Nucleus accumbens (tissue), 56 donors: ENCODE data around the gene GALR3.
A peak's percentile ranks its signal among the peaks of the same experiment; 100 is the strongest.
"Not testable (repeated sequence)": the region's sequence is repeated elsewhere in the genome, so short reads cannot be mapped to it uniquely, and the experiment has no call there.

ENCODE experiments used
- DNase-seq, 56 donors: peaks; one replicate each; lab custom pipeline; 2025; lab: John Stamatoyannopoulos, UW

GALR3 gene

GRCh38 chr22:37823134-37823985 lies at the start of gene GALR3:
TSS of gene GALR3 (plus strand) at chr22:37823382. CDS start at chr22:37823407, 25 bp downstream.
- DNase-seq: no peak

- no peak for DNase-seq
These were observed 48.5 kb upstream of the GALR3 start for GRCh38 chr22:37774728-37775127.

GRCh38 chr22:37775785-37776638 lies 47.2 kb upstream of the GALR3 start:
- no peak for DNase-seq

GRCh38 chr22:37776639-37777005 lies 46.6 kb upstream of the GALR3 start:
- no peak for DNase-seq

- peak in 7 of 56 donors; percentile 3 to 16 (median 11) for DNase-seq
These were observed 46.0 kb upstream of the GALR3 start for GRCh38 chr22:37777122-37777687.

GRCh38 chr22:37778370-37779009 lies 44.7 kb upstream of the GALR3 start:
- DNase-seq: no peak

- DNase-seq: no peak
These were observed 41.6 kb upstream of the GALR3 start for GRCh38 chr22:37781434-37782059.

- no peak for DNase-seq
These were observed 40.6 kb upstream of the GALR3 start for GRCh38 chr22:37782340-37783168.

- DNase-seq: no peak
These were observed 38.2 kb upstream of the GALR3 start for GRCh38 chr22:37784829-37785495.

- DNase-seq: no peak
These were observed 32.9 kb upstream of the GALR3 start for GRCh38 chr22:37790234-37790633.

- no peak for DNase-seq
These were observed 30.7 kb upstream of the GALR3 start for GRCh38 chr22:37792494-37792893.

GRCh38 chr22:37794376-37794775 lies 28.8 kb upstream of the GALR3 start:
- DNase-seq: no peak

- DNase-seq: no peak
These were observed 27.1 kb upstream of the GALR3 start for GRCh38 chr22:37796079-37796478.

- DNase-seq: not testable (repeated sequence)
These were observed 25.9 kb upstream of the GALR3 start for GRCh38 chr22:37797259-37797658.

GRCh38 chr22:37797874-37798500 lies 25.2 kb upstream of the GALR3 start:
- no peak for DNase-seq

- not testable (repeated sequence) for DNase-seq
These were observed 23.2 kb upstream of the GALR3 start for GRCh38 chr22:37799979-37800378.

GRCh38 chr22:37801946-37802309 lies 21.3 kb upstream of the GALR3 start:
- DNase-seq: peak in 17 of 56 donors; percentile 22 to 69 (median 49)
